Ovary (tissue), 3 donors: ENCODE measurements around the gene CGB2.

Experiments used
- CTCF ChIP-seq, 3 donors: fragments of 450-650 bp in 2 of 3; fragments of 200-600 bp in 1 of 3; IDR thresholded peaks; one replicate each; pipeline versions ENCODE4 v1.5.1 to v1.8.0; 2016 to 2022; ENCODE audit warnings: antibody characterized with exemption in 3 of 3, mild to moderate bottlenecking in 1 of 3
- EP300 ChIP-seq: sonication (generic); formaldehyde crosslinking; IDR thresholded peaks from one replicate; pipeline ENCODE4 v1.6.1; 2017; ENCODE audit warnings: antibody characterized with exemption
- POLR2A ChIP-seq: fragments of 450-650 bp; IDR thresholded peaks from one replicate; pipeline ENCODE4 v1.6.1; 2017; ENCODE audit warnings: antibody characterized with exemption, mild to moderate bottlenecking, moderate library complexity
- donor health status: DM: no; HTN: no; CAD: no.

GRCh38 chr19:48987323-48987722 lies 44.4 kb upstream of the CGB2 start:
- TF ChIP-seq CTCF (IDR thresholded peaks at IDR 0.05) (no peak), POLR2A (no peak), EP300 (no peak)
